Stimulated activated CD4-positive, alpha-beta T cell treated with anti-CD3 and anti-CD28 coated beads, Interleukin-12 subunit alpha, Interleukin-12 subunit beta, amount 100 ng/mL, for 24 hours (primary cell): ENCODE measurements around the gene HOOK1.
A peak's percentile ranks its signal among the peaks of the same experiment; 100 is the strongest.
"Not testable (repeated sequence)": the region's sequence is repeated elsewhere in the genome, so short reads cannot be mapped to it uniquely, and the experiment has no call there.

Experiments
- DNase-seq, 2 experiments: peaks; one replicate each; pipeline ENCODE4 v3.0.0-alpha.2; 2020; ENCODE audit warnings: low read depth in 2 of 2

The HOOK1 gene

DNA sequence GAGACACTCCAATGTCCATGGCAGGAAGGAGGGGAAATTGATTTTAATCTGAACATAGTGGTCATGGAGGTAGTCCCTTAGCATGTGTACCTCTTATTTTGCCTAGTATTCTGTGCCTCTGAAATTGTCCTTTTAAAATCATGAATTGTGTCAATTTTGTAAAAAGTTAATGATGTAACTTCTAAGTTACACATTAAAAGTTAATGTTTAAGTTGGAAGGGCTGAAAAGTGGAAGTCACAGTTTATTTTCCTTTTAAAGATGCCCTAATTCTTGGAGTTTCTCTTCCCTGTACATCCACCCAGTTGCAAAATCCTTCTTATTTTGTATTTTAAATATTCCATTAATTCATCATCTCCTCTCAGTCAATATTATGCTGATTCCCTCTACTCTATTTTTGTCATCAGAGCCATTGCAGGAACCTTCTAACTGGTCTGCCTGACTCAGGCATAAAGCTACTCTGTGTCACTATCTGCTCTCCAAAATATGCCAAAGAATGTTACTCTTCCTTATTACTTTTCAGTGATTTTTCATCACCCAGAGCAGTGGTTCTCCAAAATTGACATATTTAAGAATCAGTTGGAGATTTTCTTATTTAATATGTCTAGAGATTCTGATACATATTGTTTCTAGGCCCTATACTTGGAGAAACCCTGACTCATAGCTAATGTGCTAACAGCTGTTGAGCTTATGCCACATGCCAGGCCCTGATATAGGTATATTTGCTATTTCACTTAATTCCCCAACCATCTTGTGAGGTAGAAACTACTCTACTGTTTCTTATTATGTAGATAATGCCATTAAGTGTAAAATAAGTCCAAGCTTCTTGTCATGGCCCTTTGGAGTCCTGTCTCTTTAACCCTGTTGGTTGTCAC, 5.1 kb downstream of the HOOK1 start:
- no peak for DNase-seq

DNA sequence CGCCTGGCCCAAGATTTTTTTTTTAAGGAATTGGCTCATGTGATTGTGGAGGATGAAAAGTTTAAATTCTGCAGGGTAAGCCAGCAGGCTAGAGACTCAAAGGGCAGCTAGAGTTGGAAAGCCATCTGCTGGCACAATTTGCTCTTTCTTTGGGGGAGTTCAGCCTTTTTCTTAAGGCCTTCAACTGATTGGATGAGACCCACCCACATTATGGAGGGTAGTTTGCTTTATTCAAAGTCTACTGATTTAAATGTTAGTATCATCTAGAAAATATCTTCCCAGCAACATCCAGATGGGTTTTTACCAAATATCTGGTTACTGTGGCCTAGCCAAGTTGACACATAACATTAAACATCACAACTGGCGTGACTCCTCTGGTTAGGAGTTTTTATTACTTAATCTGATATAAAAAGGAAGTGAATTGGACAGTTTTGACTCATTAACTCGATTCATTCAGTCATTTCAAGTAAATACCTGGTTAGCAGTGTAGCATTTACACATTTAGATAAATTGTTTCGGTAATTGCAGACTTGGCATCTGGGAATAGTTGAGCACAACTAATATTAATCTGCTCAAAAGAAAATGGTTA, 12.4 kb downstream of the HOOK1 start:
- DNase-seq, result no peak

DNA sequence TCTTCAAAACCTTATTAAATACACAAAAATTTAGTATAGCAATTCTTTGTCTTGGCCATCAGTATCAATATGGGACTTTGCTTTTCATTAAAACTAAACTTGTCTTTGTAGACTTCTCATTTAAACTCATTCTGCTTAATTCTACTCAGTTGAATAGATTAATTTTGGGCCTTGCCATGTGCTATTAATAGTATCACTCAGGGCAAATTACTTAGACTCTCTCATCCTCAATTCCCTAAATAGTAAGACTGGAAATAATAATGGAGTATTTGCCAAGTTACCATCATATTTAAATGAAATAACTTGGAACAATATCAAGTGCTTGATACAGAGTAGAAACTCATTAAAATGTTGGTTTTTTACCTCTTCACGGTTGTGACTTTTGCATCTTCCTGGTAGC, 13.4 kb downstream of the HOOK1 start:
- no peak for DNase-seq

DNA sequence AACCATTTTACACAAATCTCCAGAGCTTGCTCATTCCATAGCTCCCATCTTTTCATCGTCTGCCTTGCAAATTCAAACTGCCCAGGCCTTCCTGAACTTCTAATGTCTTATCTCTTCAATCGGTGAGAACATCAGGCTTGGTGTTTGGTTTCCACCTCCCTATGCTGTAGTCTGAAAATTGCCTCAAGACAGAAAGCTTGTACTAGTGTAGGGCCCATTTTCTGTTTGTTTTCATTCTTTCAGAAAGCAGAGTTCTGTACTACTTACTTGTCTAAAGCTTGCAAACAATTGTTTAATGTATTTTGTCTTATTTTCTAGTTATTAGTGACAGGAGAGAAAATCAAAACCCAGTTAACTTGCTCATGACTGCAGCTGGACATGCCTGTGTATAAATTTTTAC, 16.8 kb downstream of the HOOK1 start:
- no peak for DNase-seq

DNA sequence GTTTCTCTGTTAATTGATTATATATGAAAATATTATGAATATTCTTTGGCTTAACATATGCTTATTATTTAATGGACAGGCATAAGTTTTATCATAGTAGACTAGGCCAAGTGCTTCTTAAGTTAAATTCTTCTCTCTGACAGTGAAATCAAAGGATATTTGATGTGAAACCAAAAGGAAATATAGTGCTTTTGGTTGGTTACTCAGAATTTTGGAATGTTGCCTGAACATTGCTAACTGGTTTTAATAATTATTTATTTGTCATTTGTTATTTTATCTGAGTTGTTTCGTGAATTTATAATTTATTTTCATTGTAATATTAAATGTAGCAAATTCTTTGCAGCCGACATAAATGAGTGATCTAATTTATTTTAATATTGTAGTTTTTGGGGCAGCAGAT, 18.3 kb downstream of the HOOK1 start:
- DNase-seq, result no peak

DNA sequence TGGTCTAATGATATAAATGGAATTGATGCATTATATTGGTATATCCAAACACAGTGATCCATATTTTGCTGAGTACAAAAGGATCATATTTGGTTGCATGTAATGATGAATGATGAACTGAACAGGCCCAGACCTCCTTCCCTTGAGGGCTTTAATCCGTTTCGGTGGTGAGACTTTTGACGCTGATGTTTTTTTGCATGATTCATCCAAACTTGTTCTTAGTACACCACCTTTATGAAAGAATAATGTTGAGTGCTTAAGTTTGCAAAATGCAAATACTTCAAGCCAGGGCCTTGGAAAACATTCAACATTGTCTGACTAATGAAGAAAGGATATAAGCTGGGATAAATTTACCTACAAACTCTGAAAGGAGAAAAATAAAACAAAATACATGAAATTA, 19.2 kb downstream of the HOOK1 start:
- DNase-seq, result no peak

DNA sequence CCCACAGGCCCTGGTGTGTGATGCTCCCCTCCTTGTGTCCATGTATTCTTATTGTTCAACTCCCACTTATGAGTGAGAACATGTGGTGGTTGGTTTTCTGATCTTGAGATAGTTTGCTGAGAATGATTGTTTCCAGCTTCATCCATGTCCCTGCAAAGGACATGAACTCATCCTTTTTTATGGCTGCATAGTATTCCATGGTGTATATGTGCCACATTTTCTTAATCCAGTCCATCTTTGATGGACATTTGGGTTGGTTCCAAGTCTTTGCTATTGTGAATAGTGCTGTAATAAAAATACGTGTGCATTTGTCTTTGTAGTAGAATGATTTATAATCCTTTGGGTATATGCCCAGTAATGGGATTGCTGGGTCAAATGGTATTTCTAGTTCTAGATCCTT, 23.1 kb downstream of the HOOK1 start:
- DNase-seq, result not testable (repeated sequence)

DNA sequence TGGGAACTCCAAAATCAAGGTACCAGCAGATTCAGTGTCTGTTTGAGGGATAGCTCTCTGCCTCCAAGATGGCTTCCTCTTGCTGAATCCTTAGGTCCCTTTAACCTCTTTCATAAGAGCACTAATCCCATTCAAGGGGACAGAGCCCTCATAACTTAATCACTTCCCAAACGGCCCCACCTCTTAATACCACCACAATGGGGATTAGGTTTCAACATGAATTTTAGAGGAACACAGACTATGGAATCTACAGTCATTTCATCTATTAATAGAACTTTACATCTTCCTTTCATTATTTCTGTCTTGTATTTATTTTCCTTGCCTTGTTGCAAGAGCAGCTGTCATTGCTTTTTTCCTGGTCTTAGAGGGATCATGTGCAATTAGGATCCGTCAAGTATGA, 30.3 kb downstream of the HOOK1 start:
- no peak for DNase-seq

DNA sequence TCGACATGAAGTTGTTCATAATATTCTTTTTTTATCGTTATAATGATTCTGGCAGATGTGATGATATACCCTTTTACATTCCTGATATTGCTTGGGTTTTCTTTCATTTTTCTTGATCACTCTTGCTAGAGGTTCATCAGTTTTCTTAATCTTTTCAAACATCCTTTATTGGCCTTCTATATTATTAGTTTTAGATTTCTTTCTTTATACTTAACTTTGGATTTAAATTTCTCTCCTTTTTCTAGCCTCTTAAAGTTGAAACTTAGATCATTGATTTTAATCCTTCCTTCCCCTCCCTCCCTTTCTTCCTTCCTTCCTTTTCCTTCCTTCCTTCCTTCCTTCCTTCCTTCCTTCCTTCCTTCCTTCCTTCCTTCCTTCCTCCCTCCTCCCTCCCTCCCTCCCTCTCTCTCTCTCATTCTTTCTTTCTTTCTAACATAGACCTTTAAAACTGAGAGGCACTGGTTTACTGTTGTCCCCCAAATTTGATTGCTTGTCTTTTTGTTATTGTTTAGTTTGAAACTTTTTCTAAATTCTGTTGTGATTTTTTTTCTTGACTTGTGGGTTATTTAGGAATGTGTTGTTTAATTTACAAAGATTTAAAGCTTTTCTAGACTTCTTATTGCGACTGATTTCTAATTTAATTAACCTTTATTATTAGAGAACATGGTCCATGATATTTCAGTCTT, 31.6 kb downstream of the HOOK1 start:
- DNase-seq, result no peak

DNA sequence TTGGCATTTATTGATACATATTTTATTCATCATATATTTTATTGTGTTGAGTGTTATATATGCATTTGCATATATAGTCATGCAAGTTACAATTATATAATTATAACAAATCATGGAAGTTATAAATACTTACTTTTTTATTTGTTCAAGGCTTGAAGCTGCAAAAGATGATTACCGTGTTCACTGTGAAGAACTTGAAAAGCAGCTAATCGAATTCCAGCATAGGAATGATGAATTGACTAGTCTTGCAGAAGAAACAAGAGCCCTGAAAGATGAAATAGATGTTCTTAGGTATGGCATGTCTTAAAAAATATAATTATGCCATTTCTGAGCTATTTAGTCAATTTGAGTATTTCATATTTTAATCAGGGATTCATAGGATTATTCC, 32.1 kb downstream of the HOOK1 start:
- DNase-seq, result no peak

DNA sequence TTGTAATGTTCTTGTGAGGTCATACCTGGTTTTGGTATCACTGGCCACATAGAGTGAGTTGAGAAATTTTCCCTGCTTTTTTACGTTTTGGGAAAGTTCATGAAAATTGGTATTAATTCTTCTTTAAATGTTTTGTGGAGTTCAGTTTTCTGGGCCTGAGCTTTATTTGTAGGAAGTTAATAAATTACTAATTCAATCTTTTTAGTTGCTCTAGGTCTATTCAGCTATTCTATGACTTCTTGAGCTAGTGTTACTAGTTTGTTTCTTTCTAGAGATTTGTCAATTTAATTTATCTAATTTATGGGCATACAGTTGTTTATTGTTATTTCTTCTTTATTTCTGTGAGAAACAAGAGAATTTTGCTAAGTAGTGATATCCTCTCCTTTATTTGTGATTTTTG, 37.4 kb downstream of the HOOK1 start:
- DNase-seq, result no peak

DNA sequence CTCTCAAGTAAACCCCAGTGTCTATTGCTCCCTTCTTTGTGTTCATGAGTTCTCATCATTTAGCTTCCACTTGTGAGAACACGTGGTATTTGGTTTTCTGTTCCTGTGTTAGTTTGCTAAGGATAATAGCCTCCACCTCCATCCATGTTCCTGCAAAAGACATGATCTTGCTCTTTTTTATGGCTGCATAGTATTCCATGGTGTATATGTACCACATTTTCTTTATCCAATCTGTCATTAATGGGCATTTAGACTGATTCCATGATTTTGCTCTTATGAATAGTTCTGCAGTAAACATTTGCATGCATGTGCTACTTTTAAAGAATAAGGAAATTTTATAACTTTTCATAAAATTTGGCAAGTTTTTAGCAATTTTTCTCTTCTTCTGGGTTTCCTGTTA, 40.5 kb downstream of the HOOK1 start:
- not testable (repeated sequence) for DNase-seq

DNA sequence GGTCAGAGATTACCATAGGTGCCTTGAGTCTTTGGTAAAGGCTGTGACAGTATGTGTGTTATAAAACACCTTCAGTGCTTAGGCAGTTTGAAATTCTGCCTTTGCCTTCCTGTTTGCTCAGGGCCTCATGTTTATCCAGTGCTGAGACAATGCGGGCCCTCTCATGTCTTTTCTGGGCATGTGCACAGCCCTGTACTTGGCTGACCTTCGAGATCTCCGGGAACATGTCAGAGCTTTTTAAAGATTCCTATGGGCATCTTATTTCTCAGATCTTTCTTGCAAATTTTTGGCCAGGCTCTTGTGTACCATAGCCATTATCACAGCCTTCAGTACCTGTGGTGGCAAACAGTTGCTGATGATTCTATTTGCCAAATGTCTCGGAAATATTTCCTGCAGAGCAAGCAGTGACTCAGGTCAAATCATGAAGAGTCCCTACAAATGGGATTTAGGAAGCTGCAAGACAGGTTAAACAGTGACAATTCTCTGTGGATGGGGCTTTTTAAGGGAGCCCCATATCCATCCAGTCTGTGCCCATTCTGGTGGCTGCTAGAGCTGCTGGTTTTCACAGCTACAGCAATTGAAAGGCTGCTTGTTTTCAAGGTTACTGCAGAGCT, 42.1 kb downstream of the HOOK1 start:
- no peak for DNase-seq

DNA sequence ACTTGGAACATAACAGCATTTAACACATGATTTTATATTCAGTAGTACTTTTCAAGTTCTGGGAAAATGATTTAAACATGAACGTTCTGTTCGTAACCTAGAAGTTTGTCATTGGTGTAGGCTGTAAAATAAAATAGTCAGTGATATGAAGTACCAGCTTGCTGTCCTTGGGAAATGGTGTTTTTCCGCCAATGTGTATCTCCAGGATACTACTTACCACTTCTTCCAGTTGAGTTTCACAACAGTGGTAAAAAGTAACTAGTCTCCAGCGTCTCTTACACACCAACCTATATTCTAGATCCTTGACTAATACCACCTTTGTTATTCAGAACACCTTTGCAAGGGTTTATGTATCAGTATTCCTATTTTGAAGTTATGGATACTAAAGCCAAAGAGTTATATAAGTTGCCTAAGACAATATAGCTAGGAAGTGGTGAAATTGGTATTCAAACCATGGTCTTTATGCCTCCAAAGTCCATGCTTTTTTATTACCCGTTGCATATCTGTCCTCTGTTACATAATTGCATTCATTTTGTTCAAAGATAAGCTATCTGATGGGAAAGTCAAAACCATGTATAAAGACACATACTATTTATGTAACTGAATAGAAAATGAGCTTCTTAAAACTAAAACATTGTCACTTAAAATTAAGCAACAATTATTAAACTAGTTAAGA, 43.1 kb downstream of the HOOK1 start:
- no peak for DNase-seq

DNA sequence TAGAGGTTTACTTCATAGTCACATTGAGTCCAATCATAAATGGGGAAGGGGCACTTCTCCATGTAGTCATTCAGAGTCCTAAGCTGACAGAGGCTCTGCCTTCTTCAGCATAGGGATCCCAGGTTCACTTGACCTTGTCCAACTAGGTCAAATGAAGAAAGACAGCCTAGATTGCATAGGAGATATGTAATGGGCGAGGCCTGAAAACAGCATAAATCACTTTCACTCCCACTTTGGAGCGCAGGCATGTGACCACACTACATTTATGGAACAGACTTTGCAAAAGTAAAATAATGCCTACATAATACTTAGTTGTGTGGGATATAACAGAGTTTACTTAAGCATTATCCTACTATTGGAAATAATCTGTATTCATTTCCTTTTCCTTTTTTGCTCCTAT, 51.7 kb downstream of the HOOK1 start:
- no peak for DNase-seq

DNA sequence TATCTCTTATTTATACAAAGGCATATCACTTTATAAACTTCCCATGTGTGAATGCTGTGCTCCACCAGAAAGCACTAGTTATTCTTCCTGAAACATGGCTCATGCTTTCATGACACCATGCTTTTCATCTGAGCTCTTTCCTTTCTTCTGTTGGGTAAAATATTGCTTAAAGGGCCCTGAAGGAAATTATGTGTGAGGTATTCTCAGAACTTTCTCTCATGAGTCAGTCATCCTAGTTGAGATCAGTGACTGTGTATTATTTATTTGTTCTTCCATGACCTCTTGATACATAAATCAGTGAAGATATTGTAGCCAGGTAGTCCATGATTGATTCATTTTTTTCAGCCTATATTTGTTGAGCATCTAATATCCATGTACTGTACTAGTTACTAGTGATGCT, 57.0 kb downstream of the HOOK1 start:
- DNase-seq, result no peak

DNA sequence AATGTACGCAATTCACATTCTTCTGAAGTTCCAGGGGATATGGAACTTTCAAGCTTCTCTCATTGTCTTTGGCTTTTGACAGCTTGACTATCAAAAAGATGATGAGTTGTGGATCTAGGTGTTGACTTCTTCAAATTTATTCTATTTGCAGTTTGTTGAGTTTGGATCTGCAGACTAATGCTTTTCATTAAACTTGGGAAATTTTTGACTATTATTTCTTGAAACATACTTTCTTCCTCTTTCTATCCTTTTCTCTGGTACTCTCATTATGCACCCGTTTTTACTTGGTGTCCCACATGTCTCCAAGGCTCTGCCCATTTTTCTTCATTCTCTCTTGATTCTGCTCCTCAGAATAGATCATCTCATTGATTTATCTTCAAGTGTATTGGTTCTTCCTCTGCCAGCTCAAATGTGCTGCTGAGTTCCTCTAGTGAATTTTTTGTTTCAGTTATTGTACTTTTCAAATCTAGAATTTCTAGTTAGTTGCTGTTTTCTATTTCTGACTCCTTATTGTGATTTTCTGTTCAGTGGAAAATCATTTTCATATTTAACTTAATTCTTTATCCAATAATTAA, 62.4 kb downstream of the HOOK1 start:
- no peak for DNase-seq

DNA sequence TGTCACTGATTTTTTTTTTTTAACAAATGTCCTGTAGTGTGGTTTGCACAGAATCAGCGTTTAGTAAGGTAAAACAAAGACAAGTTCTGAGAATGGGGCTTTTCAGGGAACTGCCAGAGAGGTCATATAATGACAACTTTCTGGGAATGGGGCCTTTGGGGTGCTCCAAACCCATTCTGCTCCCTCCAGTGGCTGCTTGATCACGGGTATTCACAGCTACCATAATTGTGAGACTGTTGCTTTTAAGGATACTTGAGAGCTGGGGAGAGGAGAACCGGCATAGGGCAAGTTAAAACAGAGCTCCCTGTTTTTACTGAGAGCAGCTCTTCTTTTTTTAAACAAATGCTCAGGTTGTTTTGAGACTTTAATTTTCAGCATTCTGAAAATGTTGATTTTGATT, 63.6 kb downstream of the HOOK1 start:
- no peak for DNase-seq

DNA sequence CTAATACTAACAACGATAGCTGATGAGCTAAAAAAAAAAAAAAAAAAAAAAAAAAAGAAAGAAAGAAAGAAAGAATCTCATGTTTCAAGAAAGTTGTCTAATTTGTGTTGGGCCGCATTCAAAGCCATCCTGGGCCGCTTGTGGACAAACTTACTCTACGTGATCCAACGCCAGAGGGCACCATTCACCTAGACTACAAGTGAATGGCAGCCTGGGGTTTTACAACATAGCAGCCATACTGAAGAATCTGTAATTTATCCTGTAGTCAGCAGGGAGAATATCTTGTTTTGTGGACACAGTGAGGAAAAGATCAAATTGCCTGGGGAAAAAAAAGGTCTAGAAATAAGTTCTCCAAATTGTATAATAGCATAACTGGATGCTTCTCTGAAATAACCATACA, 64.8 kb downstream of the HOOK1 start:
- peak in 1 of 2 experiments; percentile 23 for DNase-seq

DNA sequence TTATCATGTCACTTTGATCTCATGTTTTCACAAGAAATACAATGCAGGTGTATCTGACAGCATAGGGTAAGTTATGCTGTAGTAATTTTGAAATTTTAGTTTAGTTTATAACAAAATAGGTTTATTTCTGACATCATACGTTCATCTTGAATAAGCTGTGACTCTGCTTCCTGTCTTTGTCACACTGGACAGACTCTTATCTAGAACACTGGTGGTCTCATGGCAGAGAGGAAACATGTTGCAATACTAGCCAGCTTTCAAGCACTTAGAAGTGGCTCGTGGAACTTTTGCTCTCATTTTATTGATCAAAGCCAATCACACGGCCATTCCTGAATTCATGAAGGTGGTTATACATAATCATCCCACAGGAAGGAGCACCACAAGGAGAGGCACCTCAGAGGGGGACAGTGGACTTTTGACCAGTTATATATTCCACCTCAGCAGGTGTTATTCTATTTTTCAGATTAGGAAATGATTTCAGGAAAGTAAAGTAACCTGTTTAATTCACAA, 65.3 kb downstream of the HOOK1 start:
- no peak for DNase-seq

DNA sequence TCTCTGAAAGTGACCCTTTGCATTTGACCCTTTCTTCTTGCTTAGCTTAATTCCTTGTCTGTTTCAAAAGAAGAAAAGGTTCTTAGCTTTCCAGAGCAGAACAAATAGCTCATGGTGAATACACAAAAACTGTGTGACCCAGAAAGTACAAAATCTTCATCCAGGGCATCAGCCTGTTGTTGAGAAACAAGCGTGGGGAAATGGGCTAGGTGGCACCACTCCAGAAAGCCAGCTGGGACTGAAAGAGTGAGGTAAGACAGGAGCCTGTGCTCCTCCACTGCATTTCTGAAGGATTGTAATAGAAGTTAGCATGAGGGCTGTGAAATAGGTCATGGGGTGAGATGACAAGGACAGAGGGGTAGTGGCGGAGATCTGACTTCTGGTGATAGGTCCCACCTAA, 66.0 kb downstream of the HOOK1 start:
- DNase-seq, result no peak
